Occipital lobe (tissue), 2 donors: ENCODE data around the gene REC8. TPM values are rescaled to one million over a fixed set of nuclear protein-coding genes. Genes with fewer than 3 reads are reported as not detected.

Experiments used
- DNase-seq: peaks from one replicate; lab custom pipeline; 2025; lab: John Stamatoyannopoulos, UW
- total RNA-seq: library from RNA; depleted of rRNA; stranded (reverse); fragments of >200 nt; gene quantifications from one replicate; pipeline ENCODE4 v1.2.3, GENCODE V29; 2014

REC8 gene, protein sequence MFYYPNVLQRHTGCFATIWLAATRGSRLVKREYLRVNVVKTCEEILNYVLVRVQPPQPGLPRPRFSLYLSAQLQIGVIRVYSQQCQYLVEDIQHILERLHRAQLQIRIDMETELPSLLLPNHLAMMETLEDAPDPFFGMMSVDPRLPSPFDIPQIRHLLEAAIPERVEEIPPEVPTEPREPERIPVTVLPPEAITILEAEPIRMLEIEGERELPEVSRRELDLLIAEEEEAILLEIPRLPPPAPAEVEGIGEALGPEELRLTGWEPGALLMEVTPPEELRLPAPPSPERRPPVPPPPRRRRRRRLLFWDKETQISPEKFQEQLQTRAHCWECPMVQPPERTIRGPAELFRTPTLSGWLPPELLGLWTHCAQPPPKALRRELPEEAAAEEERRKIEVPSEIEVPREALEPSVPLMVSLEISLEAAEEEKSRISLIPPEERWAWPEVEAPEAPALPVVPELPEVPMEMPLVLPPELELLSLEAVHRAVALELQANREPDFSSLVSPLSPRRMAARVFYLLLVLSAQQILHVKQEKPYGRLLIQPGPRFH
- 20.4 TPM for total RNA-seq

DNA sequence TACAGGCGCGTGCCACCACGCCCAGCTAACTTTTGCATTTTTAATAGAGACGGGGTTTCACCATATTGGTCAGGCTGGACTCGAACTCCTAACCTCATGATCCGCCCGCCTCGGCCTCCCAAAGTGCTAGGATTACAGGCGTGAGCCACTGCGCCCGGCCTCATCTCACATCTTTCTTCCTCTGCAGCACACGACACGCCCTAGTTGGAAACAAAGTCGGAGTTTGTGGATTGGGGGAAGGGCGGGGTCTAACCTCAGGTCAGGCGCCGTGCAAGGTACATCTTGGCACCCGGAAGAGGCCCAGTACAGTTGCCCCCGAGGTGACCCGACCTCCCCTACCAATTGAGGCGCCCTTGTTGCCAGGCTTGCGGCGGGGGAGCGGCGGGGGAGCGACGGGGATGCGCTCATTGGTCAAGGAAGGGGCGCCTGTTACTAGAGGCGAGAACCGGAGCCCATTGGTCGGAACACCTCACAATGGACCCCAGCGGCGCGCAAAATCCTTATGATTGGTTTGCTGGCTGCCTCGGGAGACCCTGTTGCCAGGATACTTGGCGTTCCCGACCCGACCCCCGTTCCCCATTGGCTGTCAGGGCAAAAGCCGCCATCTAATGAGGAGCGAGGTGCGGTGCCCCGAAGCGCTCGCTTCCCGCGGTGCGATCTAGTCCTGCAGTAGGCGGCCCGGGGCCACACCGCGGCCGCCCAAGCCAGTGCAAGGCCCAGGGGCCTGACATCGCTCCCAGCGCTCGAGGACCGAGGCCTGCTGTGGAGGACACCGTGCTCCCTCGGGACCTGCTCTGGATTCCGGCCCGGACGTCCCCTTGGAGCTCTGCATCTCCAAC is at the start of gene REC8:
Gene REC8, plus strand, starts transcription at position 659 of the 839 bp plus-strand sequence. CDS start 473 bp downstream, outside the sequence.
- DNase-seq, result peak; percentile 85

DNA sequence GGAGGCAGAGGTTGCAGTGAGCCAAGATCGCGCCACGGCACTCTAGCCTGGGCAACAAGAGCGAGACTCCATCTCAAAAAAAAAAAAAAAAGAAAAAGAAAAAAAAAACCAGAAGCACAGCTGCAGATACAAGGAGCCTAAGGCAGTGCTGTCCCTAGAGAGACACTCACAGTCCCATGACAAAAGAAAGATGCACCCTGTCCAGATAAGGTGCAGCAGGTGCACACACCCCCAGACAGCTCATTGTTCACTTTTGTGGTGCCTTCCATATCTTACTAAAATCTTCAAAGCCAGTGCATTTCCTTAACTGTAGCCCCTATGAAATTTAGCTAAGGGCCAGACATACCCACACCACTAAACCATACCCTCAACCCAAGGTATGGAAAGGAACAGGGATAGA is 49.5 kb upstream of the REC8 start:
- DNase-seq, result no peak

DNA sequence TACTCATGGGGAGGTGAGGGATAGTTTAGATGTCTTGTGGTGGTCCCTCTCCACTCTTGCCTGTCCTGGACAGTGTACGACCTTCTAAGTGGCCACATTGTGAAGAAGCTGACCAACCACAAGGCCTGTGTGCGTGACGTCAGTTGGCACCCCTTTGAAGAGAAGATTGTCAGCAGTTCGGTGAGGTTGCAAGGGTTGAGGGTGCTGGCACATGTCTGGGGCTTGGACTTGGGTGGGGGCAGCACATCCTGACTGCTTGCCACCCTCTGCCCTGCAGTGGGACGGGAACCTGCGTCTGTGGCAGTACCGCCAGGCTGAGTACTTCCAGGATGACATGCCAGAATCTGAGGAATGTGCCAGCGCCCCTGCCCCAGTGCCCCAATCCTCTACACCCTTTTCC is 49.0 kb upstream of the REC8 start:
- DNase-seq, result no peak

DNA sequence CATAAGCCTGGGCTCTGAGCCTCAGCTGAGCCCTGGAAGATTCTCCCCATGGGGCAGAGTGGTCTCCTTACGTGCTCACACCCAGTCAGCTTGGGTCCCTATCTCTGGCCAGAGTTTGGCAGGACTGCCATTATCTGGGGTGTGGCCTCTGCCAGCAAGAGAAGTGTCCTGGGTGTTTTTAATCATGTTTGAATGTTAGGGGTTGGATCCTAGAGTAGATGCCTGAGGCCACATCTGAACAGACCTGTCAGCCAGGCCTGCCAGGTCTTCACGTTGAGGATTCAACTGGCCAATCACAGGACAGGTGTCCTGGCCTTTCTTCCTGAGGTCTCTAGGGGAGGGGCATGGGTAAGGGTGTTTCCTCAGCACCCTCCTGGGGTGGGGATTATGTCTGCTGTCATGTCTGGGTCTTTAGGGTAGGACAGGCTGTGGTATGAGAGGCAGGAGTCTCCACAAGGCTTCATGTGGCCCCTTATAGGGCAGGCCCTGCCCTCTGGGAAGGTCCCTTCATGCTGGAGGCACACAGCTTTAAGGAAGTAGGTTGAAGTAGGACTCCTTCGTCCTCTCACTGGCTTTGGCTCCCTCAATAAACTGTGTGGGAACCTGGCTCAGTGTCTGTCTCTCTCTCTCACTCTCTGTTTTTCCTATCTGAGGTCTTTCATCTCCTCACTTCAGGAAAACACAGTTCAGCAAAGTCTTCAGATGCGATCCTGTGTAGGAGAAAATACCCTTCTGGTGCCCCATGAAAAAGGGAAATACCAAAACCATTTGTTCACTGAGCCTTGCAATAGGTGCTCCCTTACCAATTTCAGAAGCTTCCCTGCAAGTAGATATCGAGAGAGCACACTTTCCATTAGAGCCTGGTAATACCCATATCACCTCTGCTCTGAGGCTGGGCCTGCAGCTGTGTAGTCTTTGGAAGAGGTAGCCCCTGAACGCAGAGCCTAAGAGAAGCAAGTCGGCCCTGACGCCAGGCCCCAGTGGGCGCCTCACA is 48.2 kb upstream of the REC8 start:
- no peak for DNase-seq

DNA sequence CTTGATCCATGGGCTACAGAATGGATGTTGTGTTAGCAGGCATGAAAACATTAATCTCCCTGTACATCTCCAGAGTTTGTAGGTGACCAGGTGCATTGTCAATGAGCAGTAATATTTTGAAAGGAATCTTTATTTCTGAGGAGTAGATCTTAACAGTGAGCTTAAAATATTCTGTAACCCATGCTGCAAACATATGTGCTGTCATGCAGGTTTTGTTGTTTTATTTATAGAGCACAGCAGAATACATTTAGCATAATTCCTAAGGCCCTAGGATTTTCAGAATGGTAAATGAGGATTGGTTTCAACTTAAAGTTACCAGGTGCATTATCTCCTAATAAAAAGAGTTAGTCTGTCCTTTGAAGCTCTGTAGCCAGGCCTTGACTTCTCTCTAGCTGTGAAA is 44.9 kb upstream of the REC8 start:
- no peak for DNase-seq

DNA sequence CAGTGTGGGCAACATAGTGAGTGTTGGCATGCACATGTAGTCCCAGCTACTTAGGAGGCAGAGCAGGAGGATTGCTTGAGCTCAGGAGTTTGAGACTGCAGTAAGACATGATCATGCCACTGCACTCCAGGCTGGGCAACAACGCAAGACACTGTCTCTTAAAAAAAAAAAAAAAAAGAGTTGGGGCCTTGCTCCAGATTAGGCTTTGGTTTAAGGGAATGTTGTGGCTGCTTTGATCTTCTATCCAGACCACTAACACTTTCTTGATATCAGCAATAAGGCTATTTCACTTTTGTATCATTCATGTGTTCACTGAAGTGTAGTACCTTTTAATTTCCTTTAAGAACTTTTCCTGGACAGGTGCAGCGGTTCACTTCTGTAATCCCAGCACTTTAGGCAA is 44.2 kb upstream of the REC8 start:
- no peak for DNase-seq

DNA sequence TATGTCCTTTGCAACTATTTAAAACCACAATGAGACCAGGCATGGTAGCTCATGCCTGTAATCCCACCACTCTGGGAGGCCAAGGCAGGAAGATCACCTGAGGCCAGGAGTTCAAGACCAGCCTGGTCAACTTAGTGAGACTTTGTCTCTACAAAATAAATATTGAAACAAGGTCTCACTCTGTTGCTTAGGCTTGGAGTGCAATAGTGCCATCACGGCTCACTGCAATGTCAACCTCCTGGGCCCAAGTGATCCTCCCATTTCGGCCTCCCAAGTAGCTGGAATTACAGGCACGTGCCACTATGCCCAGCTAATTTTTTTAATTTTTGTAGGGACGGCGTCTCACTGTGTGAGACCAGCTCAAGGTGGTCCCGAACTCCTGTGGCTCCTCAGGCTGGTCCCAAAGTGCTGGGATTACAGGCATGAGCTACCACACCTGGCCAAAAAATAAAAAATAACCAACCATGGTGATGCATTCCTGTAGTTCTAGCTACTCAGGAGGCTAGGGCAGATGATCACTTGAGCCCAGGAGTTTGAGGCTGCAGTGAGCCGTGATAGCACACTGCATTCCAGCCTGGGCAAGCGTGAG is 42.4 kb upstream of the REC8 start:
- DNase-seq, result no peak

DNA sequence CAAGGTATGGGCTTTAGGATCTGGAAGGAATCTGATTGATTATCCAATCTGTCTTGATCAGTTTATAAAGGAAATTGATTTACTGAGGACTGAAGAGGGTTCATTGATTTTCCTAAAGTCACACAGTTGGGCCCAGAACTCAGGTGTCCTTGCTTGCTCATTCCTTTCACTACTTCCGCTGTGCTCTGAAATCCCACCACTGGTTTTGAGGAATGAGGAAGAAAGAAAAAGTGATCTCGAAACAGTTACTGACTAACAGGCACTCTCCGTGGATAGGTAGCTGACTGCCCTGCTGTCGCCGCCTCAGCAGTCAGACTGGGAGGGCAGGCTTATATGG is 41.5 kb upstream of the REC8 start, which contains the start of gene FITM1:
Gene FITM1, plus strand, starts transcription at position 280 of the 337 bp plus-strand sequence. CDS start 905 bp downstream, outside the sequence.
- no peak for DNase-seq

DNA sequence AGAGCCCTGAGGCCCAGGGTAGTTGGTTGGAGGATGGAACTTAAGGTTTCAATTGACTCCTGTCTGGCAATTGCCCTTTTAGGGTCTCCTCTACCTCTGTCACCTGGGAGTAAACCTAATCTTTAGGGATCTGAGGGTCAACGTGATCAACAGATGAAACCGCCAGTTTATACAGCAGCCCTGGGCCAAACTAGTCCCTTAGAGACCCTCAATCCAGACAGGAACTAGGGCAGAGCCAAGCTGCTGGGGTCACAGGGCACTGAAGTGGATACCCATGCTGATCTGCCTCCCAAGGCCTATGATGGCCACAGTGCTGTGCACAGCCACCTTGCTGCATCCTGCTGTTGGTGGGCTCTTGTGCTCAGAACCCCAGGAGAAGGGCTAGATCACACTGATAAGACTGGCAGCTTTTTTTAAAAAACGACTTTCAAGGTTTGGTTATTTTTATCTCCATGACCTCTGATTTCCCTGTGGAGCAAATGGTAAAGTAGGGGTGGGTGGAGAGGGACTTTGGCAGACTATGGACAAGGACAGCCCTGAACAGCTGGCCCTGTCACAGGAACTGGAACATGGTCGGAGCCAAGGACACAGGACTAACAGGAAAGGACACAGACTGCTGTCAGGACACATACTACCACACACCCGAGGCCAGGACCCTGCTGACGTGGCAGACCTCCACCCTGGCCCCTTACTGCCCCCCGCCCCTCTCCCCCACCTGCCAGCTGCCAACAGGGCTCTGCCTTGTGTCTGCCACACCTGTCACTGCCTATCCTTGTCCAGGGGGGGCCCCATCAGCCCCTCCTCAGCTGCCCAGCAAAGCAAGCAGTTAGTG is 40.9 kb upstream of the REC8 start:
- no peak for DNase-seq

DNA sequence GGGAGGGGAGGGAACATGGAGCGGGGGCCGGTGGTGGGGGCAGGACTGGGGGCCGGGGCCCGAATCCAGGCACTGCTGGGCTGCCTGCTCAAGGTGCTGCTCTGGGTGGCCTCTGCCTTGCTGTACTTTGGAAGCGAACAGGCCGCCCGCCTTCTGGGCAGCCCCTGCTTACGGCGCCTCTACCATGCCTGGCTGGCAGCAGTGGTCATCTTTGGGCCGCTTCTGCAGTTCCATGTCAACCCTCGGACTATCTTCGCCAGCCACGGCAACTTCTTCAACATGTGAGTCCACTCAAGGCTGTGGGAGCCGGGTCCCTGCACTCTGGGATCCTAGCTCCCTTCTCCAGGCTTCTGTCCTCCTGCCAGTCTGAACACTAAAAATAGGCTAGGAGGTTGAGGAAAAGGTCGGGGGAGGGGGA is 40.3 kb upstream of the REC8 start:
- no peak for DNase-seq

DNA sequence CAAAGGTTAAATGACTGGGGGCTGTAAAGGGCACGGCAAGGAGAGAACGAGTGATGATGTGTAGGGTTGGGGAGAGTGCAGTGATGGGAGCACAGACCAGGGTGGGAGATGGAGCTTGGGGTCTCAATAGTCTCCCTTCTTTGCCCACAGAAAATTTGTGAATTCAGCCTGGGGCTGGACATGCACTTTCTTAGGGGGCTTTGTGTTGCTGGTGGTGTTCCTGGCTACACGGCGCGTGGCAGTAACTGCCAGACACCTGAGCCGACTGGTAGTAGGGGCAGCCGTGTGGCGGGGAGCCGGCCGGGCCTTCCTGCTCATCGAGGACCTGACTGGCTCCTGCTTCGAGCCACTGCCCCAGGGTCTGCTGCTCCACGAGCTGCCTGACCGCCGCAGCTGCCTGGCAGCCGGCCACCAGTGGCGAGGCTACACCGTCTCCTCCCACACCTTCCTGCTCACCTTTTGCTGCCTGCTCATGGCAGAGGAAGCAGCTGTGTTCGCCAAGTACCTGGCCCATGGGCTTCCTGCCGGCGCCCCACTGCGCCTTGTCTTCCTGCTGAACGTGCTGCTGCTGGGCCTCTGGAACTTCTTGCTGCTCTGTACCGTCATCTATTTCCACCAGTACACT is 39.7 kb upstream of the REC8 start:
- DNase-seq, result no peak

DNA sequence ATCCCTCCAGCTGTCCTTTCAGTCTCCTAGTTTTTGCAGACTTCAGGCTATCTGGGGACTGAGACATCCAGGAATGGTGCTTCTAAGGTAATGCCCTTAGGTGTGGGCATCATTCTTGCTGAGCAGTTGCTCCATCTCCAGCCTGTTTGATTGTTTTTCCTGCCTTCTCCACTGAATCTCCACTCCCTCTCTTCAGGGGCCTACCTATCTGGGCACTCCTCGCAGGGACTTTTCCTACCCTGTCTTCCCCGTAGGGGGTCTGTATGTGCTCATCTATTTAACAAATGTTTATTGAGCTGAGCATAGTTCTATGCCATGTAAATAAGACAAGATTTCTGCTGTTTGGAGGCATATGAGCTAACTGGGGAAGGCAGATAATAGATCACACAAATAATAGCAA is 38.9 kb upstream of the REC8 start:
- DNase-seq, result no peak

DNA sequence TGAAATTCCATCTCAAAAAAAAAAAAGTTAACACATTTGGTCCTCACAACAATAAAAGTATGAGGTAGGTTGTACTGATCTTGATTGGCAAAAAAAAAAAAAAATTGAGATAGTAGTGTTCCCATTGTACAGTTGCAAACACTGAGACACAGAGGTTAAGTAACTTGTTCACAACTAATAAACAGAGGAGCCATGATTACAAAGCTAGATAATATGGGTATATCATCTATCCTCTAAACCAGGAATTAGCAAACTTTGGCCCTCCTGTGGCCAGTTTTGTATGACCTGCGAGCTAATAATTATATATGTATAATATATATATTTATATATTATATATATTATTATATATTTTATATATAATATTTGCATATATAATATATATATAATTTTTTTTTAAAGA is 38.1 kb upstream of the REC8 start:
- DNase-seq, result no peak

DNA sequence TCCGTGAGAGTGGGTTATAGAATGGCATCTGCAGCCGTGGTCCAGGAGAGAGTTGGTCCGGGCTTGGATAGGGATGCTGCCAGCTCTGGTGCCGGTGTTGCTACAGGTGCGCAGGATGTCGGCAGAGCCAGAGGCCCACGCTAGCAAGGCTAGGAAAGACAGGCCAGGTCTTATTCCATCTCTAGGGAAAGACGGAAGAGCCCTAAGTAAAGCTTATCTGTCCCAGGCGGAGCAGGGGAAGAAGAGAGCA is 36.4 kb upstream of the REC8 start:
- no peak for DNase-seq

DNA sequence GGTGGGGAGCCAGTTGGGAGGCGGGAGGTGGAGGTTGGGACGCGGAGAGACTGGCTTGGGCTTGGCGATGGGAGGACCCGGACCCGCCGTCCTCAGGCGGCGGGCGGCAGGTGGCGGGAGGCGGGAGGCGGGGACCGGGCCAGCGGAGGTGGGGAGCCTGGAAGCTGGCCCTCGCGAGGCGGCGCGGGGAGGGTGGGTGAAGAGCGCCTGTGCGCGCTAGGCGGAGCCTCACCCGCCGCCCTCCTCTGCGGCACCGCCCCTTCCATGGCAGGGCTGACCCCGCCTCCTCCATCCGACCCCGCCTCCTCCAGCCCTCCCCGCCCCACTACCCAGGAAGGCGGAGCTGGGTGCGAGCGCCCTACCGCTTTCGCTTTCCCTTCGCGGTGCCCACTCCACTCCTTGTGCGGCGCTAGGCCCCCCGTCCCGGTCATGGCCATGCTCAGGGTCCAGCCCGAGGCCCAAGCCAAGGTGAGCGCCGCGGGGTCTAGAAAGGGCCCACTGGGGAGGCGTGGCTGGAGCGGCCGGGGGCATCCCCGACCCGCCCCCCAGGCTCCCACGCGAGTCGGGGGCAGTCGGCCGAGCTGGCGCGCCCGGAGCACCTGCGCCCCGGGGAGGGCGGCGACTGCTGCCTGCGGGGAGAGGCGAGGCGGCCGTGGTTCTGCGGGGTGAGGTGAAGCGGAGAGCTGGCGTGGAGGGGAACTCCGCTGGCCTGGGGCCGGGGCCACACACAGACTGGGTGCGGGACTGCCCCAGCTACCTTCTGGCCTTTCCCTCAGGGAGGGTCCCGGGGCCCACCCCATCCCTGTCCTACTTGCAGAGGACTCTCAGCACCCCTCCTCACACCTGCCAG is 35.8 kb upstream of the REC8 start, which contains the start of gene PSME1:
Gene PSME1, plus strand, starts transcription at position 361 of the 850 bp plus-strand sequence. Its CDS starts 69 bp downstream, at position 430.
- peak; percentile 91 for DNase-seq

DNA sequence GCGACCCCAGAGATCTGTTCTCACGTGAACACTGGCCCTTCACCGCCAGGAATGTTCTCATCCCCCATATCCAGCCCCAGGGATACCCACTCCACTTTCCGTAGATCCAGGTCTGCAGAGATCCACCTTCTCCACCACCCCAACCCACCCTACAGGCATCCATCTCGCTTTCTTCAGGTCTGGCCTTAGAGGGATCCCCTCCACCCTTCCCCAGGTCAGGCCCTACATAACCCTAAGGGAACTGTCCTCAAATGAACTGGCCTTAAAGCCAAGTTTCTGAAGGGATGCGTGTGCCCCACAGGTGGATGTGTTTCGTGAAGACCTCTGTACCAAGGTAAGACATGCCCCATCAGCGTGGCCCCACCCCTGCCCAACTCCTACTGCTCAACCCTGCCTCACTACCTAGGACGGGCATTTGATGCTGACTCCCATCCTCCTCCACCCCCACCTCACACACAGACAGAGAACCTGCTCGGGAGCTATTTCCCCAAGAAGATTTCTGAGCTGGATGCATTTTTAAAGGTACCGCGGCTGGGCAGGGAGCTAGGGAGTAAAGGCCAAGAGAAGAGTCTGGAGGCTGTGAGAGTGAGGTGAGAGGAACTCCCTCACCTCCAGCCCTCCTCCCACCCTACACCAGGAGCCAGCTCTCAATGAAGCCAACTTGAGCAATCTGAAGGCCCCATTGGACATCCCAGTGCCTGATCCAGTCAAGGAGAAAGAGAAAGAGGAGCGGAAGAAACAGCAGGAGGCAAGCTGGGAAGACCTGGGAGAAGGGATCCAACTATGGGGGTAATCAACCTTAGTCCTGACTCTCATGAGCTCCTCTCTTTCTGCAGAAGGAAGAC is 35.0 kb upstream of the REC8 start:
- DNase-seq, result no peak

DNA sequence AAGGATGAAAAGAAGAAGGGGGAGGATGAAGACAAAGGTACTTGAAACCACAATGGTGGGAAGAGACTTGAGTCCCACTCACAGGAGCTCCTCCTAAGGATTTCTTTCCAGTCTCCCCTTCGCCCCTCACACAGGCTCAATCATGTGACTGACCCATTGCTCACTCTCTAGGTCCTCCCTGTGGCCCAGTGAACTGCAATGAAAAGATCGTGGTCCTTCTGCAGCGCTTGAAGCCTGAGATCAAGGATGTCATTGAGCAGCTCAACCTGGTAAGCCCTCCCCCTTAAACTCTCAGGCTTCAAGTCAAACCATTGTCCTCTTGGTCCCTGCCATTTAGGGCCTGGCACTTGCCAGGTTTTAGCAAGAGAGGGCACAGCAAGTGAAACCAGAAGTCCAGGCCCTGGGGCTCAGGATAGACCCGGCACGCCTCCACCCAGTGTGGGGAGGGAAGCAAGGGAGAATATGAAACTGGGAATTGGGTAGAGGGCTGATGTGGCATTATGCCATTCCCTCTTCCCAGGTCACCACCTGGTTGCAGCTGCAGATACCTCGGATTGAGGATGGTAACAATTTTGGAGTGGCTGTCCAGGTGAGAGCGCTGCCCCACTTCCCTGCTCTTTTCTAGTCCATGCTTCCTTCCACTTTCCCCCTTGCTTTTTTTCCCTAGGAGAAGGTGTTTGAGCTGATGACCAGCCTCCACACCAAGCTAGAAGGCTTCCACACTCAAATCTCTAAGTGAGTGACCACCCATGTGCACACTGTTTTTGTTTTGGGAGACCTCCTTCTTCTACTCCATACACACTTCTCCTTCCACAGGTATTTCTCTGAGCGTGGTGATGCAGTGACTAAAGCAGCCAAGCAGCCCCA is 34.1 kb upstream of the REC8 start:
- no peak for DNase-seq
